ENCODE results near the gene COMT. TPM values are rescaled to one million over a fixed set of nuclear protein-coding genes. Genes with fewer than 3 reads are reported as not detected.
"Not testable (repeated sequence)": the region's sequence is repeated elsewhere in the genome, so short reads cannot be mapped to it uniquely, and the experiment has no call there.

The COMT gene
- total and polyA plus RNA-seq, 5 experiments from 2014 or later = 40.7 to 97.2 (median 92.1) TPM

GRCh38 chr22:19919701-19920363, 21.7 kb upstream of the COMT start:
- Mint-ChIP-seq H3K9me3 (no peaks in the 10 kb centered on the region), H3K36me3 (peaks cover 0 to 49% (median 13%) of the 10 kb centered on the region in 3 donors), H3K4me1 (peaks cover 0 to 13% (median 6%) of the 10 kb centered on the region in 4 donors), H3K4me3 (no peak overlapping the region), H3K27me3 (no peaks in the 10 kb centered on the region), H3K27ac (no peak overlapping the region)
- ATAC-seq (no peak), DNase-seq (no peak)
- POLR2A ChIA-PET = no interaction called here

- Mint-ChIP-seq H3K4me3 (no peak overlapping the region), H3K36me3 (peaks cover 0 to 37% (median 10%) of the 10 kb centered on the region in 3 donors), H3K27ac (peak overlapping the region in 2 of 10 donors; percentile 1 to 64), H3K27me3 (no peaks in the 10 kb centered on the region), H3K9me3 (no peaks in the 10 kb centered on the region), H3K4me1 (peaks cover 0 to 13% (median 6%) of the 10 kb centered on the region in 4 donors)
- ATAC-seq (no peak), DNase-seq (no peak)
- POLR2A ChIA-PET = interaction anchor here (0.8 kb wide), 1 partner anchor 24 kb away, joined by 4 read pairs; no protein-coding TSS in a partner anchor
Observed at GRCh38 chr22:19921544-19922081, 20.0 kb upstream of the COMT start.

- Mint-ChIP-seq H3K9me3 (no peaks in the 10 kb centered on the region), H3K4me3 (no peak overlapping the region), H3K27ac (no peak overlapping the region), H3K36me3 (peaks cover 0 to 28% (median 5%) of the 10 kb centered on the region in 3 donors), H3K27me3 (no peaks in the 10 kb centered on the region), H3K4me1 (peaks cover 0 to 13% (median 6%) of the 10 kb centered on the region in 4 donors)
- ATAC-seq = no peak
- DNase-seq = no peak
- POLR2A ChIA-PET = interaction anchor here (0.7 kb wide), 1 partner anchor 341 kb away, joined by 6 read pairs; no protein-coding TSS in a partner anchor
Observed at GRCh38 chr22:19923914-19924513, 17.6 kb upstream of the COMT start.

GRCh38 chr22:19926028-19926427, 15.5 kb upstream of the COMT start:
- H3K27me3 Mint-ChIP-seq, H3K27ac Mint-ChIP-seq, H3K4me3 Mint-ChIP-seq, DNase-seq, POLR2A ChIA-PET, H3K9me3 Mint-ChIP-seq, ATAC-seq: not testable (repeated sequence)
- peaks cover 0 to 26% (median 5%) of the 10 kb centered on the region in 3 donors for H3K36me3 Mint-ChIP-seq
- peaks cover 0 to 15% (median 13%) of the 10 kb centered on the region in 4 donors for H3K4me1 Mint-ChIP-seq

GRCh38 chr22:19927696-19928095, 13.9 kb upstream of the COMT start:
- H3K36me3 Mint-ChIP-seq = peaks cover 0 to 20% (median 5%) of the 10 kb centered on the region in 3 donors
- POLR2A ChIA-PET = interaction anchor here (0.7 kb wide), 1 partner anchor 11 kb away, joined by 6 read pairs; no protein-coding TSS in a partner anchor

GRCh38 chr22:19928207-19928606, 13.4 kb upstream of the COMT start:
- Mint-ChIP-seq H3K4me3 (no peak overlapping the region), H3K27me3 (no peaks in the 10 kb centered on the region), H3K9me3 (peaks cover 0 to 2% (median 0%) of the 10 kb centered on the region in 9 donors), H3K27ac (peak overlapping the region in 3 of 10 donors; percentile 21 to 61 (median 48)), H3K36me3 (peaks cover 0 to 14% (median 5%) of the 10 kb centered on the region in 3 donors), H3K4me1 (peaks cover 4 to 23% (median 9%) of the 10 kb centered on the region in 4 donors)
- DNase-seq = no peak
- ATAC-seq = no peak
- POLR2A ChIA-PET = no interaction called here

More at GRCh38 chr22:19927696-19928095, 13.9 kb upstream of the COMT start:
- Mint-ChIP-seq H3K27ac (peak overlapping the region in 1 of 10 donors; percentile 21), H3K9me3 (no peaks in the 10 kb centered on the region), H3K4me3 (no peak overlapping the region), H3K27me3 (no peaks in the 10 kb centered on the region), H3K4me1 (peaks cover 4 to 22% (median 9%) of the 10 kb centered on the region in 4 donors)
- no peak for DNase-seq
- ATAC-seq = no peak

GRCh38 chr22:19929586-19930550, 11.7 kb upstream of the COMT start:
- POLR2A ChIA-PET = no interaction called here
- H3K36me3 Mint-ChIP-seq = peaks cover 0 to 6% (median 4%) of the 10 kb centered on the region in 3 donors
- no peaks in the 10 kb centered on the region for H3K27me3 Mint-ChIP-seq
- no peak overlapping the region for H3K4me3 Mint-ChIP-seq
- peak overlapping the region in 1 of 10 donors; percentile 2 for H3K27ac Mint-ChIP-seq
- H3K4me1 Mint-ChIP-seq = peaks cover 0 to 21% (median 6%) of the 10 kb centered on the region in 4 donors
- DNase-seq (no peak), ATAC-seq (no peak)
- H3K9me3 Mint-ChIP-seq = peaks cover 0 to 2% (median 0%) of the 10 kb centered on the region in 9 donors

GRCh38 chr22:19930551-19931486, 10.8 kb upstream of the COMT start:
- DNase-seq (no peak), ATAC-seq (no peak)
- Mint-ChIP-seq H3K27me3 (no peaks in the 10 kb centered on the region), H3K27ac (peak overlapping the region in 2 of 10 donors; percentile 2 to 31), H3K4me1 (peaks cover 0 to 21% (median 6%) of the 10 kb centered on the region in 4 donors), H3K4me3 (no peak overlapping the region), H3K9me3 (peaks cover 0 to 8% (median 6%) of the 10 kb centered on the region in 9 donors), H3K36me3 (peaks cover 7 to 11% (median 11%) of the 10 kb centered on the region in 3 donors)
- POLR2A ChIA-PET = no interaction called here

GRCh38 chr22:19931514-19931913, 10.1 kb upstream of the COMT start:
- Mint-ChIP-seq H3K27ac (no peak overlapping the region), H3K36me3 (peaks cover 14 to 18% (median 17%) of the 10 kb centered on the region in 3 donors), H3K4me1 (peaks cover 0 to 21% (median 7%) of the 10 kb centered on the region in 4 donors), H3K27me3 (no peaks in the 10 kb centered on the region), H3K9me3 (peaks cover 3 to 13% (median 12%) of the 10 kb centered on the region in 9 donors), H3K4me3 (no peak overlapping the region)
- DNase-seq = no peak
- POLR2A ChIA-PET = no interaction called here
- ATAC-seq = no peak

- H3K27ac Mint-ChIP-seq = peak overlapping the region in 3 of 10 donors; percentile 15 to 83 (median 25)
- no peak for ATAC-seq
- peaks cover 20 to 27% (median 24%) of the 10 kb centered on the region in 3 donors for H3K36me3 Mint-ChIP-seq
- no peak for DNase-seq
- POLR2A ChIA-PET = interaction anchor here (0.6 kb wide), 1 partner anchor 1948 kb away, joined by 5 read pairs; no protein-coding TSS in a partner anchor
- no peak overlapping the region for H3K4me3 Mint-ChIP-seq
- peaks cover 0 to 21% (median 8%) of the 10 kb centered on the region in 4 donors for H3K4me1 Mint-ChIP-seq
- peaks cover 5 to 22% (median 14%) of the 10 kb centered on the region in 9 donors for H3K9me3 Mint-ChIP-seq
- no peaks in the 10 kb centered on the region for H3K27me3 Mint-ChIP-seq
Observed at GRCh38 chr22:19932367-19933206, 9.0 kb upstream of the COMT start.

All from naive thymus-derived CD8-positive, alpha-beta T cell (primary cell).